PC-9 (cell line): ENCODE measurements around the gene PTPRM.

Source experiments
- CTCF ChIP-seq: fragments of 200-600 bp; sonication (generic); conservative IDR thresholded peaks from 2 replicates; pipeline ENCODE4 v1.6.1; 2017; ENCODE audit warnings: mixed run types, antibody characterized with exemption, mild to moderate bottlenecking, moderate library complexity
- EZH2 ChIP-seq: fragments of 200-600 bp; sonication (generic); IDR thresholded peaks from 2 replicates; pipeline ENCODE4 v1.8.0; 2017; ENCODE audit warnings: antibody characterized with exemption, low read depth

GRCh38 chr18:8069708-8070107 lies 502.6 kb downstream of the PTPRM start:
- TF ChIP-seq EZH2 = no peak
- TF ChIP-seq CTCF = no peak
